HepG2 (cell line): Measurements from ENCODE around the gene DGAT2. TPM values are rescaled to one million over a fixed set of nuclear protein-coding genes. Genes with fewer than 3 reads are reported as not detected.

Source experiments
- ADNP ChIP-seq: sonication (generic); formaldehyde crosslinking; IDR thresholded peaks from 2 replicates; pipeline ENCODE4 v1.4.0; 2020; ENCODE audit warnings: missing genetic modification reagents
- ASH2L ChIP-seq: fragments of 300-600, 200-600 bp; sonication (generic); IDR thresholded peaks from 2 replicates; pipeline ENCODE4 v1.7.0; 2017; ENCODE audit warnings: low read depth, mild to moderate bottlenecking, moderate library complexity, mixed read lengths, low read length; ENCODE audit not compliant: insufficient read length
- FLYWCH1 ChIP-seq: sonication (generic); formaldehyde crosslinking; IDR thresholded peaks from 2 replicates; pipeline ENCODE4 v1.8.1; 2023; ENCODE audit warnings: mild to moderate bottlenecking, missing genetic modification reagents
- HDAC1 ChIP-seq: sonication (generic); formaldehyde crosslinking; IDR thresholded peaks from 2 replicates; pipeline ENCODE4 v1.5.1; 2020; ENCODE audit warnings: mild to moderate bottlenecking, missing genetic modification reagents
- ISL2 ChIP-seq: sonication (generic); formaldehyde crosslinking; IDR thresholded peaks from 2 replicates; pipeline ENCODE4 v1.5.0; 2020; ENCODE audit warnings: missing genetic modification reagents
- MBD4 ChIP-seq: IDR thresholded peaks from 2 replicates; pipeline ENCODE4 v1.6.1; 2012; ENCODE audit warnings: low read length, inconsistent platforms, borderline replicate concordance
- MIXL1 ChIP-seq: IDR thresholded peaks from 2 replicates; pipeline ENCODE4 v1.6.1; 2016
- RARA ChIP-seq: IDR thresholded peaks from 2 replicates; pipeline ENCODE4 v1.6.1; 2016; ENCODE audit warnings: missing genetic modification reagents, missing compliant biosample characterization
- ZNF160 ChIP-seq: sonication (generic); formaldehyde crosslinking; IDR thresholded peaks from 2 replicates; pipeline ENCODE4 v1.8.0; 2022; ENCODE audit warnings: mild to moderate bottlenecking, inconsistent platforms, missing genetic modification reagents
- polyA plus RNA-seq, 8 experiments: library from polyadenylated mRNA; depleted of rRNA in 3 of 8; stranded (reverse) in 7 of 8; unstranded in 1 of 8; fragments of >200 nt; fragmentation: Illumina TruSeq in 4 of 8; extraction: Trizol in 4 of 8; gene quantifications; 2 replicates each; pipeline versions ENCODE4 v1.2.1 to v1.2.3, GENCODE V29; 2011 to 2016; ENCODE audit warnings: low read depth in 4 of 8, missing spikeins in 1 of 8, mixed read lengths in 1 of 8; ENCODE audit not compliant: insufficient read depth in 1 of 8
- total RNA-seq, 5 experiments: library from RNA; depleted of rRNA; stranded (reverse); fragments of >200 nt; fragmentation: Illumina TruSeq; extraction: Trizol; gene quantifications; 2 replicates each; pipeline ENCODE4 v1.2.3, GENCODE V29; 2016; ENCODE audit warnings: low read depth in 1 of 5
- TF ChIP-seq, protein P1 (sequence below): sonication (generic); formaldehyde crosslinking; IDR thresholded peaks from 2 replicates; pipeline ENCODE4 v1.4.0; 2020; ENCODE audit warnings: missing genetic modification reagents
- TF ChIP-seq, protein P2 (sequence below): sonication (generic); formaldehyde crosslinking; IDR thresholded peaks from 2 replicates; pipeline ENCODE4 v1.8.1; 2023; ENCODE audit warnings: mild to moderate bottlenecking, missing genetic modification reagents
- TF ChIP-seq, protein P3 (sequence below): sonication (generic); formaldehyde crosslinking; IDR thresholded peaks from 2 replicates; pipeline ENCODE4 v1.5.1; 2020; ENCODE audit warnings: mild to moderate bottlenecking, missing genetic modification reagents, borderline replicate concordance
- TF ChIP-seq, protein P4 (sequence below): sonication (generic); formaldehyde crosslinking; conservative IDR thresholded peaks from 2 replicates; pipeline ENCODE4 v1.8.0; 2022; ENCODE audit warnings: mild to moderate bottlenecking, moderate library complexity, missing genetic modification reagents
- TF ChIP-seq, protein P5 (sequence below): sonication (generic); formaldehyde crosslinking; IDR thresholded peaks from 2 replicates; pipeline ENCODE4 v1.4.0; 2020; ENCODE audit warnings: missing genetic modification reagents, borderline replicate concordance
- TF ChIP-seq, protein P6 (sequence below): IDR thresholded peaks from 2 replicates; pipeline ENCODE4 v1.6.1; 2016; ENCODE audit warnings: missing biosample characterization, missing genetic modification reagents, low read depth

The DGAT2 gene
- total and polyA plus RNA-seq, 2 of the 13 experiments (the other 11 are each of a cell fraction or from before 2014, with no cell fraction given): 39.0 to 65.6 TPM

DNA sequence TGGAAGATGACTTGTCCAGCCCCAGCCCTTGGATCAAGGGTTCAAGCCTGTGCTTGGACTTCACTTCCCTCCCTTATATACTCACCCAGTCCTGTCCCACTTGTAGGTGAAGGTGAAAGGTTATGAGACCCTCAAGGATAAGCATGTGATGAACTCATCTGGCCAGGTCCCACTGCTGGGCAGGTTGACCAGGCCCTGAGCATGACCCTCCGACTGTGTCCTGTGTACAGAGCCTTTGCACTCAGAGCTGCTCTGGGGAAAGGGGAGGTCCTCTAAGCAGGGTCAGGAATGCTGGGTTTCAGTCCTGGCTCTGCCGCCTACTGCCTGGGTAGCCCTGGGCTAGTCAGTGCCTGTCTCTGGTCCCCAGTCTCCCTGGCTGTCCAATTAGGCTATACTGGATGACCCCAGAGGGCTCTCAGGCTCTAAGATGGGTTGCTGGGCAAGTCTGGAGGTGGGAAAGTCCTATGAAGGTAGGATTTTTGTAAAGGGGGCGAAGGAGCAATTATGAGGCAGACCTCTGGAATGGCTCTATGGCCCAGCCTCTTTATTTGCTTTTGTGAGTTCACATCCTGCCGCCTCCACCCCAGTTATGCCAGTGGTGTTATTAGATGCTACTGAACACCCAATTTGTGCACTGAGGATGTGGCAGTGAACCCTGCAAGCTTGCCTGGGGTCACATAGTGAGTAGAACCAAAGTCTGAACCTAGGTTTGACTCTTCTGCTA lies 14.1 kb downstream of the DGAT2 start (continued):
- TF ChIP-seq FLYWCH1 (CRISPR knock-in tag) (no peak), RARA (CRISPR knock-in tag) (peak; percentile 71), MBD4 (no peak), MIXL1 (CRISPR knock-in tag) (peak; percentile 60; the same call in 1 of the 2 replicates), ASH2L (peak; percentile 69), ZNF160 (CRISPR knock-in tag) (no peak), ISL2 (CRISPR knock-in tag) (no peak), ADNP (peak; percentile 55; the same call in 1 of the 2 replicates), HDAC1 (peak; percentile 86)
- TF ChIP-seq, protein P1, sequence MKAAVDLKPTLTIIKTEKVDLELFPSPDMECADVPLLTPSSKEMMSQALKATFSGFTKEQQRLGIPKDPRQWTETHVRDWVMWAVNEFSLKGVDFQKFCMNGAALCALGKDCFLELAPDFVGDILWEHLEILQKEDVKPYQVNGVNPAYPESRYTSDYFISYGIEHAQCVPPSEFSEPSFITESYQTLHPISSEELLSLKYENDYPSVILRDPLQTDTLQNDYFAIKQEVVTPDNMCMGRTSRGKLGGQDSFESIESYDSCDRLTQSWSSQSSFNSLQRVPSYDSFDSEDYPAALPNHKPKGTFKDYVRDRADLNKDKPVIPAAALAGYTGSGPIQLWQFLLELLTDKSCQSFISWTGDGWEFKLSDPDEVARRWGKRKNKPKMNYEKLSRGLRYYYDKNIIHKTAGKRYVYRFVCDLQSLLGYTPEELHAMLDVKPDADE (CRISPR knock-in tag): no peak
- TF ChIP-seq, protein P2, sequence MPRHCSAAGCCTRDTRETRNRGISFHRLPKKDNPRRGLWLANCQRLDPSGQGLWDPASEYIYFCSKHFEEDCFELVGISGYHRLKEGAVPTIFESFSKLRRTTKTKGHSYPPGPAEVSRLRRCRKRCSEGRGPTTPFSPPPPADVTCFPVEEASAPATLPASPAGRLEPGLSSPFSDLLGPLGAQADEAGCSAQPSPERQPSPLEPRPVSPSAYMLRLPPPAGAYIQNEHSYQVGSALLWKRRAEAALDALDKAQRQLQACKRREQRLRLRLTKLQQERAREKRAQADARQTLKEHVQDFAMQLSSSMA (CRISPR knock-in tag): no peak
- TF ChIP-seq, protein P3, sequence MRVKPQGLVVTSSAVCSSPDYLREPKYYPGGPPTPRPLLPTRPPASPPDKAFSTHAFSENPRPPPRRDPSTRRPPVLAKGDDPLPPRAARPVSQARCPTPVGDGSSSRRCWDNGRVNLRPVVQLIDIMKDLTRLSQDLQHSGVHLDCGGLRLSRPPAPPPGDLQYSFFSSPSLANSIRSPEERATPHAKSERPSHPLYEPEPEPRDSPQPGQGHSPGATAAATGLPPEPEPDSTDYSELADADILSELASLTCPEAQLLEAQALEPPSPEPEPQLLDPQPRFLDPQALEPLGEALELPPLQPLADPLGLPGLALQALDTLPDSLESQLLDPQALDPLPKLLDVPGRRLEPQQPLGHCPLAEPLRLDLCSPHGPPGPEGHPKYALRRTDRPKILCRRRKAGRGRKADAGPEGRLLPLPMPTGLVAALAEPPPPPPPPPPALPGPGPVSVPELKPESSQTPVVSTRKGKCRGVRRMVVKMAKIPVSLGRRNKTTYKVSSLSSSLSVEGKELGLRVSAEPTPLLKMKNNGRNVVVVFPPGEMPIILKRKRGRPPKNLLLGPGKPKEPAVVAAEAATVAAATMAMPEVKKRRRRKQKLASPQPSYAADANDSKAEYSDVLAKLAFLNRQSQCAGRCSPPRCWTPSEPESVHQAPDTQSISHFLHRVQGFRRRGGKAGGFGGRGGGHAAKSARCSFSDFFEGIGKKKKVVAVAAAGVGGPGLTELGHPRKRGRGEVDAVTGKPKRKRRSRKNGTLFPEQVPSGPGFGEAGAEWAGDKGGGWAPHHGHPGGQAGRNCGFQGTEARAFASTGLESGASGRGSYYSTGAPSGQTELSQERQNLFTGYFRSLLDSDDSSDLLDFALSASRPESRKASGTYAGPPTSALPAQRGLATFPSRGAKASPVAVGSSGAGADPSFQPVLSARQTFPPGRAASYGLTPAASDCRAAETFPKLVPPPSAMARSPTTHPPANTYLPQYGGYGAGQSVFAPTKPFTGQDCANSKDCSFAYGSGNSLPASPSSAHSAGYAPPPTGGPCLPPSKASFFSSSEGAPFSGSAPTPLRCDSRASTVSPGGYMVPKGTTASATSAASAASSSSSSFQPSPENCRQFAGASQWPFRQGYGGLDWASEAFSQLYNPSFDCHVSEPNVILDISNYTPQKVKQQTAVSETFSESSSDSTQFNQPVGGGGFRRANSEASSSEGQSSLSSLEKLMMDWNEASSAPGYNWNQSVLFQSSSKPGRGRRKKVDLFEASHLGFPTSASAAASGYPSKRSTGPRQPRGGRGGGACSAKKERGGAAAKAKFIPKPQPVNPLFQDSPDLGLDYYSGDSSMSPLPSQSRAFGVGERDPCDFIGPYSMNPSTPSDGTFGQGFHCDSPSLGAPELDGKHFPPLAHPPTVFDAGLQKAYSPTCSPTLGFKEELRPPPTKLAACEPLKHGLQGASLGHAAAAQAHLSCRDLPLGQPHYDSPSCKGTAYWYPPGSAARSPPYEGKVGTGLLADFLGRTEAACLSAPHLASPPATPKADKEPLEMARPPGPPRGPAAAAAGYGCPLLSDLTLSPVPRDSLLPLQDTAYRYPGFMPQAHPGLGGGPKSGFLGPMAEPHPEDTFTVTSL (CRISPR knock-in tag): peak; percentile 73; the same call in 1 of the 2 replicates
- TF ChIP-seq, protein P4, sequence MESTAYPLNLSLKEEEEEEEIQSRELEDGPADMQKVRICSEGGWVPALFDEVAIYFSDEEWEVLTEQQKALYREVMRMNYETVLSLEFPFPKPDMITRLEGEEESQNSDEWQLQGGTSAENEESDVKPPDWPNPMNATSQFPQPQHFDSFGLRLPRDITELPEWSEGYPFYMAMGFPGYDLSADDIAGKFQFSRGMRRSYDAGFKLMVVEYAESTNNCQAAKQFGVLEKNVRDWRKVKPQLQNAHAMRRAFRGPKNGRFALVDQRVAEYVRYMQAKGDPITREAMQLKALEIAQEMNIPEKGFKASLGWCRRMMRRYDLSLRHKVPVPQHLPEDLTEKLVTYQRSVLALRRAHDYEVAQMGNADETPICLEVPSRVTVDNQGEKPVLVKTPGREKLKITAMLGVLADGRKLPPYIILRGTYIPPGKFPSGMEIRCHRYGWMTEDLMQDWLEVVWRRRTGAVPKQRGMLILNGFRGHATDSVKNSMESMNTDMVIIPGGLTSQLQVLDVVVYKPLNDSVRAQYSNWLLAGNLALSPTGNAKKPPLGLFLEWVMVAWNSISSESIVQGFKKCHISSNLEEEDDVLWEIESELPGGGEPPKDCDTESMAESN (CRISPR knock-in tag): peak; percentile 40; the same call in 1 of the 2 replicates
- TF ChIP-seq, protein P5, sequence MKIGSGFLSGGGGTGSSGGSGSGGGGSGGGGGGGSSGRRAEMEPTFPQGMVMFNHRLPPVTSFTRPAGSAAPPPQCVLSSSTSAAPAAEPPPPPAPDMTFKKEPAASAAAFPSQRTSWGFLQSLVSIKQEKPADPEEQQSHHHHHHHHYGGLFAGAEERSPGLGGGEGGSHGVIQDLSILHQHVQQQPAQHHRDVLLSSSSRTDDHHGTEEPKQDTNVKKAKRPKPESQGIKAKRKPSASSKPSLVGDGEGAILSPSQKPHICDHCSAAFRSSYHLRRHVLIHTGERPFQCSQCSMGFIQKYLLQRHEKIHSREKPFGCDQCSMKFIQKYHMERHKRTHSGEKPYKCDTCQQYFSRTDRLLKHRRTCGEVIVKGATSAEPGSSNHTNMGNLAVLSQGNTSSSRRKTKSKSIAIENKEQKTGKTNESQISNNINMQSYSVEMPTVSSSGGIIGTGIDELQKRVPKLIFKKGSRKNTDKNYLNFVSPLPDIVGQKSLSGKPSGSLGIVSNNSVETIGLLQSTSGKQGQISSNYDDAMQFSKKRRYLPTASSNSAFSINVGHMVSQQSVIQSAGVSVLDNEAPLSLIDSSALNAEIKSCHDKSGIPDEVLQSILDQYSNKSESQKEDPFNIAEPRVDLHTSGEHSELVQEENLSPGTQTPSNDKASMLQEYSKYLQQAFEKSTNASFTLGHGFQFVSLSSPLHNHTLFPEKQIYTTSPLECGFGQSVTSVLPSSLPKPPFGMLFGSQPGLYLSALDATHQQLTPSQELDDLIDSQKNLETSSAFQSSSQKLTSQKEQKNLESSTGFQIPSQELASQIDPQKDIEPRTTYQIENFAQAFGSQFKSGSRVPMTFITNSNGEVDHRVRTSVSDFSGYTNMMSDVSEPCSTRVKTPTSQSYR: no peak
- TF ChIP-seq, protein P6, sequence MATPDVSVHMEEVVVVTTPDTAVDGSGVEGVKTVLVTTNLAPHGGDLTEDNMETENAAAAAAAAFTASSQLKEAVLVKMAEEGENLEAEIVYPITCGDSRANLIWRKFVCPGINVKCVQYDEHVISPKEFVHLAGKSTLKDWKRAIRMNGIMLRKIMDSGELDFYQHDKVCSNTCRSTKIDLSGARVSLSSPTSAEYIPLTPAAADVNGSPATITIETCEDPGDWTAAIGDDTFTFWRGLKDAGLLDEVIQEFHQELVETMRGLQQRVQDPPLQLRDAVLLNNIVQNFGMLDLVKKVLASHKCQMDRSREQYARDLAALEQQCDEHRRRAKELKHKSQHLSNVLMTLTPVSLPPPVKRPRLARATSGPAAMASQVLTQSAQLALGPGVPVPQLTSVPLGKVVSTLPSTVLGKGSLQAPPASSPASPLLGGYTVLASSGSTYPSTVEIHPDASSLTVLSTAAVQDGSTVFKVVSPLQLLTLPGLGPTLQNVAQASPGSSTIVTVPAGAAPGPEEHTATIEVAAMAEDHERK (CRISPR knock-in tag): no peak
